HG02885 (cell line): ENCODE results near the gene FRMD4A.

Experiments used
- ATAC-seq: cut with Tn5 transposase; IDR thresholded peaks from one replicate; pipeline ENCODE4 v1.9.1; 2021; ENCODE audit warnings: mild to moderate bottlenecking; ENCODE audit not compliant: unreplicated experiment, poor library complexity

The FRMD4A gene

GRCh38 chr10:13997650-13998049, 333.1 kb downstream of the FRMD4A start:
- no peak for ATAC-seq

- ATAC-seq = no peak
Measured at GRCh38 chr10:13994932-13995331, 335.8 kb downstream of the FRMD4A start.

- no peak for ATAC-seq
Measured at GRCh38 chr10:13993673-13994089, 337.0 kb downstream of the FRMD4A start.

GRCh38 chr10:13993169-13993568, 337.6 kb downstream of the FRMD4A start:
- no peak for ATAC-seq

- ATAC-seq = no peak
Measured at GRCh38 chr10:13991353-13991752, 339.4 kb downstream of the FRMD4A start.

- no peak for ATAC-seq
Measured at GRCh38 chr10:13990946-13991345, 339.8 kb downstream of the FRMD4A start.

- no peak for ATAC-seq
Measured at GRCh38 chr10:13990392-13990805, 340.3 kb downstream of the FRMD4A start.

- ATAC-seq = no peak
Measured at GRCh38 chr10:13989616-13990015, 341.1 kb downstream of the FRMD4A start.

GRCh38 chr10:13987446-13987845, 343.3 kb downstream of the FRMD4A start:
- no peak for ATAC-seq

GRCh38 chr10:13984647-13985155, 346.0 kb downstream of the FRMD4A start:
- ATAC-seq = no peak

GRCh38 chr10:13983035-13983434, 347.7 kb downstream of the FRMD4A start:
- no peak for ATAC-seq

GRCh38 chr10:13978533-13979115, 352.1 kb downstream of the FRMD4A start:
- ATAC-seq = no peak

GRCh38 chr10:13977861-13978532, 352.7 kb downstream of the FRMD4A start:
- ATAC-seq = no peak

GRCh38 chr10:13973742-13974141, 357.0 kb downstream of the FRMD4A start:
- no peak for ATAC-seq

- ATAC-seq = no peak
Measured at GRCh38 chr10:13972609-13973008, 358.1 kb downstream of the FRMD4A start.

- ATAC-seq = no peak
Measured at GRCh38 chr10:13971601-13972475, 358.9 kb downstream of the FRMD4A start.

- no peak for ATAC-seq
Measured at GRCh38 chr10:13970957-13971353, 359.8 kb downstream of the FRMD4A start.

GRCh38 chr10:13970236-13970956, 360.3 kb downstream of the FRMD4A start:
- no peak for ATAC-seq

- ATAC-seq = no peak
Measured at GRCh38 chr10:13969792-13970140, 361.0 kb downstream of the FRMD4A start.

- no peak for ATAC-seq
Measured at GRCh38 chr10:13969118-13969791, 361.5 kb downstream of the FRMD4A start.
